ENCODE data around the gene GCLM. TPM values are rescaled to one million over a fixed set of nuclear protein-coding genes. Genes with fewer than 3 reads are reported as not detected.

Gene GCLM
- total and polyA plus RNA-seq, 2 experiments from 2014 or later, result 1.5 to 11.1 TPM

DNA sequence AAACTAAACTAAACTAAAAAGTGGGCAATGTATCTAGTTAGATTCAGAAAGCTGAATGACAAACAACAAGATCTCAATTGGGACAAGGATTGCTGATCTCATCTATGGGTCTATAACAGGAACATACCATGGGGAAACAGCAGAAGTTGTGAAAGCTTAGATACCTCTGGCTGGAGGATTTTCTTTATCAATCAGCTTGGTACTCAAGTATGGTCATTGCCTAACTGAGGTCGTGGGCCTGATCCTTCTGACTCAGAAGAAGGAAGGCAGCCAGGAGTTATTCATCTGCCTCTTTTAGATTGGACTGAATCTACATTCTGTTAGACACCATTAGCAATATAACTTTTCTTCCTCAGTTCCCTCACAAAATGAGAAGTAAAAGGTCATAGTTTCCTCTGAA lies 69.9 kb downstream of the GCLM start:
- Histone ChIP-seq H3K4me3 (no peak overlapping the region), H3K27ac (no peak overlapping the region), H3K36me3 (no peaks in the 10 kb centered on the region), H3K9me3 (ENCODE audit: low read depth) (no peaks in the 10 kb centered on the region), H3K27me3 (no peaks in the 10 kb centered on the region), H3K4me1 (ENCODE audit: low read depth) (no peaks in the 10 kb centered on the region)
- TF ChIP-seq CTCF (IDR thresholded peaks at IDR 0.05; ENCODE audit: low read depth, low read length), result no peak
- DNase-seq (ENCODE audit: low read depth in 1 of 2, low spot score in 1 of 2), result peak in 1 of 2 donors; percentile 92

DNA sequence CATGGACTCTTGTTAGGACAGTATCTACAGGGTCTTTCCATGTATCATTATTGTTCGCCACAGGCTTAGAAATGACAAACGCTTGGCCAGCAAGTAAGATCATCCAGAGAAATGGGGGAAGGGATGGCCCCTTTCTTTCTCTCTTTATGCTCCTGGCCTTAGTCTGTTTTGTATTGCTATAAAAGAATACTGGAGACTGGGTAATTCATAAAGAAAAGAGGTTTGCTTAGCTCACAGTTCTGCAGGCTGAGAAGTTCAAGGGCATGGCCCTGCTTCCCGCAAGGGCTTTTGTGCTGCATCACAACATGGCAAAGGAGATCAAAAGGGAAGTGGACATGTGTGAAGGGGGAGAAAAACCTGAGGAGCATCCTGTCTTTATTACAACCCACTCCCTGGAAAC lies 71.3 kb downstream of the GCLM start:
- no peak for TF ChIP-seq CTCF (IDR thresholded peaks at IDR 0.05; ENCODE audit: low read depth, low read length)
- Histone ChIP-seq H3K36me3 (no peaks in the 10 kb centered on the region), H3K4me1 (ENCODE audit: low read depth) (no peaks in the 10 kb centered on the region), H3K9me3 (ENCODE audit: low read depth) (no peaks in the 10 kb centered on the region), H3K4me3 (no peak overlapping the region), H3K27me3 (no peaks in the 10 kb centered on the region), H3K27ac (no peak overlapping the region)
- DNase-seq (ENCODE audit: low read depth in 1 of 2, low spot score in 1 of 2), result no peak

Other genes with a start within 250 kb of the GCLM start
- 4.3 and 4.5 TPM in 2 replicates for gene BCAR3, start 227.6 kb downstream of the GCLM start, total RNA-seq
- gene BCAR3, start 227.6 kb downstream of the GCLM start, polyA plus RNA-seq, result 1.2 and 1.5 TPM in 2 replicates
- 10.4 and 13.9 TPM in 2 replicates for gene DNTTIP2, start 30.2 kb downstream of the GCLM start, total RNA-seq
- gene DNTTIP2, start 30.2 kb downstream of the GCLM start, polyA plus RNA-seq, result 38.5 and 64.0 TPM in 2 replicates
- gene ABCA4, start 211.7 kb upstream of the GCLM start, total RNA-seq, result not detected in 2 replicates
- 0.15 TPM in 1 of 2 replicates, not detected in the other for gene ABCA4, start 211.7 kb upstream of the GCLM start, polyA plus RNA-seq